M059J (cell line): ENCODE data around the gene SUSD5. TPM values are rescaled to one million over a fixed set of nuclear protein-coding genes. Genes with fewer than 3 reads are reported as not detected.
"Not testable (repeated sequence)": the region's sequence is repeated elsewhere in the genome, so short reads cannot be mapped to it uniquely, and the experiment has no call there.

Experiments
- DNase-seq: peaks from one replicate; pipeline ENCODE4 v3.0.0-alpha.2; 2012; ENCODE audit warnings: low read depth
- total RNA-seq: library from RNA; depleted of rRNA; stranded (reverse); fragments of >200 nt; shearing (Covaris generic); gene quantifications from 2 replicates; pipeline ENCODE4 v1.2.3, GENCODE V29; 2014

Gene SUSD5
- total RNA-seq, 1 experiment from 2014 or later = 0.44 TPM

DNA sequence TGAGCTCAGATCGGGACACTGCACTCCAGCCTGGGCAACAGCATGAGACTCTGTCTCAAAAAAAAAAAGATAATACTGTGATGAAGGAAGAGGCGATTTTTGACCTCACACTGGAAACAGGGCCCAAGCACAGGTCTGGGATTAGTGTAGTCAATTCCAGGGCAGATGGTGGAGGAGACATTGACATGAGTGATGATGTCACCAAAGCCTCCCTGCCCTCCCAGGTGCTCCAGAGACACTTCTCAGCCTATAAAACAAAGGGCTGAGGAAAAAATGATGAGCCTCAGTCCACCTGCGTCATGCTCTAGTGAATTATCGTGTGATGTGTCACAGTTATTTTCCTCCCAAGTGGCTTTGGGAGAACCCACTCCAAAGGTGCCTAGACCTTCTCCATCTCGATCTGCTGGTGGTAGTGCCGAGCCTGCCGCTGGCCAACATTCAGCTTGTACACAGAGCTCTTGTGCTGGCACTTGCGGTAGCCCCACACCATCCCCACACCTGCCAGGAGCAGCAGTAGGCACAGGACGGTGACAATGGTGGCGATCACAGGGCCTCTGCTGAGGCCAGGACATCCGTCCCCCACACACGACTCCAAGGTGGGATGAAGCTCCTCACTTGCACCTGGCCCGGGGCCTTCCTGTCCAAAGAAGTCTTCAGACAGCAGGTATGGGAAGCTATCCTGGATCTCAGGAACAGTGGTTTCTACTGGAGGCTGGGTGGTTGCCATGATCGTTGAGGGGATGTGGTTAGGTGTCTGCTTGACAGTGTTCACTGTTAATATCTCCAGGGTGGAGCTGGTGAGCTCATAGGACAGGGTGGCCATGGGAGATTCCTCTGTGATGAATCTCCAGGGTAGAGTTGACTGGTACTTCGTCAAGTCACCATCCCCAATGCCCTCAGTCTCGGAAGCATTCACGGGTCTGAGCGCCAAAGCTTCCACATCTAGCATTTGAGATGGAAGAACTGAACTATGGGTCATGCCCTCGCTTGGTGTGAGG, 65.9 kb downstream of the SUSD5 start:
- peak; percentile 49 for DNase-seq

DNA sequence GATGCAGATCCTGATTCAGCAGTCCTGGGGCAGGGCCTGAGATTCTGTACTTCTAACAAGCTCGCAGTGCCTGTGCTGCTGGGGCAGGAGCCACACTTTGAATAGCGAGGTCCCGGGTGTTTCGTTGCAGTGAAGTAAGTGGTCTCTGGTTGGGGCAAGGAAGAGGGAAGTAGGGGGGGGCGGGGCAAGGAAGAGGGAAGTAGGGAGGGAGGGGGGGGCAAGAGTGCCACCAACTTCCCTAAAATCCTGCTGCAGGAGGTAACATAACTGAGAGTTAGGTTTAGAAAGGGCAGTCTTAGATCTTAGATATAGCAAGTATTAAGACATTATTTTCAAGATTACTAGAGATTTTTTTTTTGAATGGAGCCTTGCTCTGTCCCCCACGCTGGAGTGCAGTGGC, 69.3 kb downstream of the SUSD5 start:
- no peak for DNase-seq

DNA sequence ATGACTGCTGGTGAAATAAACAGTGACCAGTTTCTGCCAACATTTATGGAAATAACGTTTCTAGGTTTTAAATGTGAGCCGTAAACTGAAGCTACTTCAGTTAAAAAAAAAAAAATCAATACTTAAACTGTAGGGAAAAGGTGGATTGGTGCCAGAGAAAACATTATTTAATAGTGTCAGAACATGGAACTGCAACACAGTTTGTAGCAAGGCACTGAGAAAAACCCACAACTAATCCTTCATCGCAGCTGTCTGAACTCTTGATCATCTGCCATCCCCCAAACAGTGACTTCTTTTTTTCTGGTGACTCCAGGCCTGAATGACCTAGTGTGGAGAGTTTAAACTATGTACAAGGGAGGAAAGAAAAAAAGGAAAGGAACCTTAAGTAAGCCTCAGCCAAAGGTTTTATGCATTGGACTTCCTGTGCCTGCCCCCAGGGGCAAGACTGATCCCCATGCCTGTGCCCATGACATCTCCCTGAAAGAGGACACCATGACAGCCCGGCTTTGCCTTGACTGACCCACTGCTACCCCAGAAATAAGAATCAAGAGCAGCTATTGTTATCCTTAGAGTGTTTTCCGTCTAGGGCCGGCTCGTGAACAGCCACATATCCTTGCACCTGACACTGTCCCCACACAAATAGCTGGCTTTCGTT, 71.7 kb downstream of the SUSD5 start:
- DNase-seq = peak; percentile 66

DNA sequence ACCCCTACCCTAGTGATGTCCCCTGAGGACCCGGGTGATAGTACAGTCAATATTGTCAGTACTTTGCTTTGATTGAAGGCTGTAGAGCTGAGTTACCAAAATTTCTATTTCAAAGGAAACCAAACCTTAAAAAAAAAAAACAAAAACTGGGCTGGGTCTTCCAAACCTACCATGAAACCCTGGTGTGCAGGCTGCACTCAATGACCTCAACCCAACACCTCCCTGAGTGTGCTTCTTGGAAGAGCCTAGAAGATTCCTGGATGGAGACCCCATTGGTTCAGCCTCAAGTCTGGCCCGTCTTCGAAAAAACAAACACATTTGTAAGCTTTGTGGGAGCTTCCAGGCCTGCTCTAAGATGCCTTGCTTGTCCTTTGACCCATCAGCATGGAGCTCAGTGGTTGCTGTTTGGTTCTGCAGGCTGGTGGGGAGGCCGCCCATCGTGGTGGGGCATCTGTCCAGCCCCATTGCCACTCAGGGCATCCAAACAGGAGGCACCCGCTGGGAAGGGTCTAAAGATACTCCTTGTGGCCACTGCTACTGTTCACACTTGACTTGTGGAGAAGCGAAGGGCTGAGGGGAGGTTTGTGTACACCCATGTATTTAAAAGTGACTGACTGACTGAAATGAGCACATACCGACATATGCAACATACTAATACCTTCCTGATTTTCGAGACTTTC, 72.6 kb downstream of the SUSD5 start:
- DNase-seq = no peak

DNA sequence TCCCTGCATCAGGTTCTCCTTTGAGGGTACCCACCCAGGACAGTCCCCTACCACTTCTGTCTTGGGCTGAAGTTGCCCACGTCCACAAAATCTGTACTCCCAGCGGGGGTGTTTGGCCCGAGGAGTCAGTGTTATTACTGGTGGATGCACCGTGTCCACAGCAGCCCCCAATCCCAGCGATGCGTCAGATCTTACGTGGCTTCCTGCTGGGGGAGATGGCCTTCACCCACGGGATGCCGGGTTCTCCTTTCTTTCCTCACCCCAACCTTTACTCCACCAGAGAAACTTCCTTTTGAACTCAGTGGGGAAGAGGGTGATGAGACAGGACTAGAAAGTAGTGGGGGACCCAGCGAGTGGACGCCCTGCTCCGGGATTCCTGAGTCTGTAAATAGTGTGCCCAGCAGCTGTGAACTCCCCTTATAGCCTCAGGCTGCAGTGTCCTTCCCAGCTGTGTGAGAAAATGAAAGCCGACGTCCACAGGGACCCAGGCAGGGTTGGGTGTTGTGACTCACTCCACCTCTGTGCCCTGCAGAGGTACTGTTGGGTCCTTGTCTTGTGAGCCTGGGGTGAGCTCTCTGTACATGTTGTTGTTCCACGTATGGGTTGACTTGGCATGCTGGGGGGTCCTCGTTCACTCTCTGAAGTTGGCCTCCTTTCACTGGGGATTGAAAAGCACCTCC, 73.2 kb downstream of the SUSD5 start:
- no peak for DNase-seq

DNA sequence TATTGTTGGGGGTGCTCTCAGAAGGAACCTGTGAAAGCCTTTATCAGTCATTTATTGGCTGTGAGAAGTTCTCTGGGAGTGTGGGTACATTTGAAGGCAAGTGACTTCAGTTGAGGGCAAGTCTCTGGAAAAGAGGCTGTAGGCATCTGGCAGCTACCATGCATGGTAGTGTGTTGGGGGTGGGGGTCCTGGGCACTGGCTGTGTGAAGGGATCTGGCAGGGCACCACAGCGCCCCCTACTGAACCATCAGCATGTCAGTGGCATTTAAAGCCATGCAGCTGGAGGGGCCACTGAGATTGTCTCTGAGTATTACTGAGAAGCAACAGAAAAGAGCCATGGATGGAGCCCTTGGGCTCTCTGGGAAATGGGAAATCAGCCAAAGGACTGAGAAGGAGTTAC, 74.2 kb downstream of the SUSD5 start:
- no peak for DNase-seq

DNA sequence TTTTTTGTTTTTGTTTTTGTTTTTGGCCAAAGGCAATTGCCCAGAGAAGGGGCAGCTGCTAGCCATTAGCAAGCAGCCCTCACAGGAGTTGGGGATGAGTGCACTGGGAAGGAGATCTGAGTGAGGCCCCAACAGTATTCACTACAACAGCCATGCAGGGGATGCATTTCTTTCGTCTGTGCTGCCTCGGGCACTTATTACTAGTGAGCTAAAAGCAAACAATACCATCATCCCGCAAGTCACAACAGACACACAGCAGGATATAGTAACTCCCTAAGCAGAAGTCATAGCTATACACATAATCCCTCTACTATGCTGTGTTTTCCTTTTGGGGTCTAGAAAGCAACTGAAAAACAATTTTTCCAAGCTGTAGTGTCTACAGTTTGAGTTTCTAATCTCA, 77.6 kb downstream of the SUSD5 start:
- DNase-seq = no peak

DNA sequence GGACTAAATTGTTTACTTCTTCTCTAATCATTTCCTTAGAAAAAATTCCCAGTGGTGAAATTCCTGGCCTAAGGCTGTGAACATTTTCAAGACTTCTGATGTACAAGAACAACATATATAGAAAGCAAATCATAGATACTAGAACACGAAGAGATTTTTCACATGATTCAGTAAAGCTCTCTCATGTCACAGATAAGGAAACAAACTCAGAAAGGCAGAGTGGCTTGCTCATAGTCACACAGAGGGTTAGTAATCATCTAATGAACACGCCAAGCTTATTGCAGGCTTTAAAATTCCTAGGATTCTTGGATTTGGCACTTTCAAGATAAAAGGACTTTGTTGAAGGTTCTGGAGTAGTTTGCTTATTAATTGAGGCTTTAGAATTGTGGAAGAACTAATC, 78.6 kb downstream of the SUSD5 start:
- no peak for DNase-seq

DNA sequence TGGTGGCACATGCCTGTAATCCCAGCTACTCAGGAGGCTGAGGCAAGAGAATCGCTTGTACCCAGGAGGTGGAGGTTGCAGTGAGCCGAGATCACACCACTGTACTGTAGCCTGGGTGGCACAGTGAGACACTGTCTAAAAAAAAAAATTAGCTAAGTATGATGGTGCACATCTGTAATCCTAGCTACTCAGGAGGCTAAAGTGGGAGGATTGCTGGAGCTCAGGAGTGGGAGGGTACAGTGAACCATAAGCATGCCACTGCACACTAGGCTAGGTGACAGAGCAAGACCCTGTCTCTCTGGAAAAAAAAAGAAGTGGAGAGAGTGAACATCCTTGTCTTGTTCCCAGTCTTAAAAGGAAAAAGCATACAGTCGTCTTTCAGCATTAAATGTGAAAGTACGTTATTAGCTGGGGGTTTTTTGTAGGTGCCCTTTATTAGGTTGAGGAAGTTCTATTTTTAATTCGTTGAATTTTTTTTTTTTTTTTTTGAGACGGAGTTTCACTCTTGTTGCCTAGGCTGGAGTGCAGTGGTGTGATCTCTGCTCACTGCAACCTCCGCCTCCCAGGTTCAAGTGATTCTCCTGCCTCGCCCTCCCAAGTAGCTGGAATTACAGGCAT, 79.5 kb downstream of the SUSD5 start:
- not testable (repeated sequence) for DNase-seq

DNA sequence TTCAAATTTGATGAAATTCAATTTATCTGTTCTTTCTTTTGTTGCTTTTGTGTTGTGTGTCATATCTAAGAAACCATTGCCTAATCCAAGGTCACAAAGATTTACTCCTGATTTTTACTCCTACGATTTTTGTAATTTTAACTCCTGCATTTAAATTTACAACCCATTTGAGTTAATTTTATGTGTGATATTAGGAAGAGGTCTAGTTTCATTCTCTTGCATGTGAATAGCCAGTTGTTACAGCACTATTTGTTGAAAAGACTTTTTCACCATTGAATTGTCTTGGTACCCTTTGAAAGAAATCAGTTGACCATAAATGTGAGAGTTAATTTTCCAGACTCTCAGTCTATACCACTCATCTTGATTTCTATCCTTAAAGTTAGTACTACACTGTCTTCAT, 80.9 kb downstream of the SUSD5 start:
- no peak for DNase-seq

DNA sequence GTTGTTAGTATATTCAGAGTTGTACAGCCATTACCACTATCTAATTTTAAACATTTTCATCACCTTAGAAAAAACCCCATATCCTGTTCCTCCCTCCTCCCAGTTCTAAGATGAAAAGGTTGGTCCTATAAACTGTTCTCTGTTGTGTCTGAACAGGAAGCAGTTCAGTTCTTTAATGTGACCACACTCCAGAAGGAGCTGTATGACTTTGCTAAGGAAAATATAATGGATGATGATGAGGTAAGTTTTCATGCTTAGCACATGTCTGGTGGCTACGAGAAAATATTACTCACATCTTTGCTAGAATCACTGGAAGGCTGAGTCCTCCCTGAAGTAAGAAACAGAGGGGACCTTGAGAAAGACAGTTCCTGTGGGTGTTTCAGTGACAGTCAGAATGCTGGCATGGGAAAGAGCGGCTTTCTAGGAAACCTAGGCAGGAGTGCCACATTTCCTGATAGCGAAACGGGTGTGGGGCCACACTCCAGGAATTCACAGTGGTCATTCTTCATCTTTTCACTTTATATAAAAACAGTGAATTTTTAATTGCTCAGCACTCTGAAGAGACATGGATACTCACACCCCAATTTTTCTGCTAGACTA, 84.5 kb downstream of the SUSD5 start:
- DNase-seq = no peak

DNA sequence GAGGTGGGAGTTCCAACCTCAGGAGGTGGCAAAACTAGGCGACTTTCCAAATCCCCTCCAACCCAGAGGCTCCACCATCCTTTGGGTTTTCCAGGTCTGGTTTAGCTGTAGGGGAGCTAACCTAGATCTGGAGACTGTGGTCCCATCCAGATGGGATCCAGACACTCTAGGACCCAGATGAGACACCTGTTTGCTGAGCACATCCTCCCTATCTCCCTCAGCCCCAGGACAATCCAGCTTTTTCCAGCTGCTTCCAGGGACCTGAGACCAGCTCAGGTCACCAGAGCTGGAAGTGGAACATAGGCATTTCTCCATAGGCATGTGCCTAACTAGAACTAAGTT, 86.6 kb downstream of the SUSD5 start:
- DNase-seq = no peak

DNA sequence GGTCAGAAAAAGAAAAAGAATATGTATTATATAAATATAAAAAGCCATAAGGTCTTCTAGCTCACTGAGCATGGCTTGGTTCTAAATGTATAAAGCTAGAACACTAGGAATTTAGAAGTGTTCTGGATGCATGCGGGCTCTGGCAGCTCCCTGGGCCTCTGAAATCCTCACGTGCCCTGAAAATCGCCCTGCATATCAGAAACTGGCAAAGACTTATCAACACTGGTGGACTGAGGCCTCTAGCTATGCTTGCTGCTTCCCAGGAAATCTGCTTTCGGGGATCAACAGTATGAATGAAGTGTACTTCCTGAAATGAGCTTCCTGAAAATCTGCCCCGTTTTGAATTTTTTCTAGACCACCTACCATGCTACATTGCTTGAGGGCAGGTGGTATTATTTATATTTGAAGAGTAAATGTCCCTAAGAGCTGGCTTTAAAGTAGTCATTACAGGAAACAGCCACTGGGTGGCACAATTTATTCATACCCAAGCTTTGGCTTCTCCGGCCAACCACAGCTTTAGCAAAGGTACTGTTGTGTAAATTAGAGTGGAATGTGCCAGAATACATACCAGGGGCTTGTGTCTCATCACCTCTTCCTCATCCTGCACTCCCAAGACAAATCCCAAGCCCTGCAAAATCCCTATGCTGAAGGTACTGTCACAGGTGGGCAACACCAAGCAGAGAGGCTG, 87.1 kb downstream of the SUSD5 start:
- peak; percentile 60 for DNase-seq

DNA sequence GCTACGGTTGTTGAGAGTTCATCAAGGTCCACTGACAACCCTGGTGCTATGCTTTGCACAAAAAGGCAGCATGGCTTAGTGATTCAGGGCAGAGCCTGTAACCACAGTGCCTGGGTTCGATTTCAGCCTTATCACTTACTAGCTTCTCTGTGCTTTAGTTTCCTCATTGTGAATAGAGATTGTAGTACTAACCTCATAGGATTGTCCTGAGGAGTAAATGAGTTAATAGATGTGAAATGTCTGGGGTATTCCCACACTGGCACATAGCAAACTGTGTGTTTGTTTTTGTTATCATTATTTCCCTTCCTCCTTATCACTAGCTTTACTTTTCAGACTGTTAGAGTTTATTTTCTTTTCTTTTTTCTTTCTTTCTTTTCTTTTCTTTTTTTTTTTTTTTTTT, 88.5 kb downstream of the SUSD5 start:
- DNase-seq = no peak

DNA sequence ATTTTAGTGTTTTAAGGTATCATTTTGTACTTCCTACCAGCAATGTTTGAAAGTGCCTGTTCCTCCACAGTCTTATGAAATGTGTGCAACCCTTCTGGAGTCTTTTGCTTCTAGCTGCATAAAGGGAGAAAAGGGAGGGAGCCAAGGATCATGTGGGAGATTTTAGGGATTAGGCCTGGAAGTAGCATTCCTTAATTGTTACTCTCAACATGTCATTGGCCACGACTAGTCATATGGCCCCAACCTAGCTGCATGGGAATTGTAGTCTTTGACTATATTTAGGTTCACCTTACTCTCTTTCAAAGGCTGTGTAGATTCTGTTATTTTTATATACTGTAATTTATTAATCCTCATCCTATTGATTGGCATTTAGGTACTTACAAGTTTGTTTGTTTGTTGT, 89.9 kb downstream of the SUSD5 start:
- no peak for DNase-seq

DNA sequence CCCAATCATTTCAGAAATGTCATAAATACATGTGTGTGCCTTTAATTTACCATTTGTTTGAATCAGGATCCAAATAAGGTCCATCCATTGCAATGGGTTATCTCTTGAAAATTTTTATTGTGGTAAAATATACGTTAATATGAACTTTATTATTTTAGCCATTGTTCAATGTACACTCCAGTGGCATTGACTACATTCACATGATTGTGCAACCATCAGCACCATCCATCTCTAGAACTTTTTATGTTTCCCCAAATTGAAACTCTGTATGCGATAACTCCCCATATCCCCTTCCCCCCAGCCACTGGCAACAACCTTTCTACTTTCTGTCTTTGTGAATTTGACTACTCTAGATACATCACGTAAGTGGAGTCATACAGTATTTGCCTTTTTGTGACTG, 92.8 kb downstream of the SUSD5 start:
- no peak for DNase-seq

DNA sequence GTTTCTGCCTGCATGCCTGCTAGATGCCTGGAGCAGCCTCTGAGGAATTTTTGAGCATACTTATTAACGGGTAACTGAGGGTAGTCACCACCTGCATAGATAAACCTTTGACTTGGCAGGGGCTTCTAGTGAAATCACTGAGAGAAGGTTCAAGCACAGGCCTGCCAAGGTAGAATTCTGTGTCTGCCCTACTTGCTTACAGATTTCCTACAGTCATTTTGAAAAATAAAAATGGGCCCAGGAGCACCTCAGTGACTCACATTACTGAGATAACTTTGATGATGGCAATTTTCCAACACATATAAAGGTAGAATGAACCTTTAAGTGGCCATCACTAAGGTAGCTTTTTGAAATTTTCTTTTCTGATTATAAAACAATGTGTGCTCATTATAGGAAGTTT, 94.0 kb downstream of the SUSD5 start:
- DNase-seq = no peak

DNA sequence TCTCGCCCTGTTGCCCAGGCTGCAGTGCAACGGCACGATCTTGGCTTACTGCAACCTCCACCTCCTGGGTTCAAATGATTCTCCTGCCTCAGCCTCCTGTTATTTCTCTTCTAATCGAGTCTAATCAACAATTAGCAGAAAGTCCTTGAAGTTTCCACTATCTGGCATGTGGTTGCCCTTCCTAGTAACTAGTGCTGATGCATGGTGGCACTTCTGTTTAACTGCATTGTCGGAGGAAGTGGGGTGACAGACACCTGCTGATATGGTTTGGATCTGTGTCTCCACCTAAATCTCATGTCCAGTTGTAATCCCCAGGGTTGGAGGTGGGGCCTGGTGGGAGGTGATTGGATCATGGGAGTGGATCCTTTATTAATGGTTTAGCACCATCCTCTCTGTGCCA, 95.6 kb downstream of the SUSD5 start:
- no peak for DNase-seq

DNA sequence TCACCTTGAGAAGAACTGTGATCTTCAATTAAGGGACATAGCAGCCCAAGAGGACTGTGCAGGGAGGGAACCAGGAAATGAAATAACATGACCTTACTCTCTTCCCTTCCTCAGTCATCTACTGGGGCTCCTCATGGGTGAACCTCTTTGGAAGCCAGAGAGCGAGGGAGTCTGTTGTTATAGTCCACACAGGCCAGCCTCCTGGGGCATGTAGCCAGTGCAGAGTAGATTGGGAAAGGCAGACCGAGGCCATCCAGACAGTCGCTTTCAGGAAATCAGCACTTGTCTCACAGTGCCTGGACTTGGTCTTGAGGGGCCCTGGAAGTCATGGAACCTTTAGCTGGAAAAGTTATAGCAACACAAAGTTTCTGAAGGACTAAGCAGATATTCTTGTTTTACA, 98.7 kb downstream of the SUSD5 start:
- no peak for DNase-seq

DNA sequence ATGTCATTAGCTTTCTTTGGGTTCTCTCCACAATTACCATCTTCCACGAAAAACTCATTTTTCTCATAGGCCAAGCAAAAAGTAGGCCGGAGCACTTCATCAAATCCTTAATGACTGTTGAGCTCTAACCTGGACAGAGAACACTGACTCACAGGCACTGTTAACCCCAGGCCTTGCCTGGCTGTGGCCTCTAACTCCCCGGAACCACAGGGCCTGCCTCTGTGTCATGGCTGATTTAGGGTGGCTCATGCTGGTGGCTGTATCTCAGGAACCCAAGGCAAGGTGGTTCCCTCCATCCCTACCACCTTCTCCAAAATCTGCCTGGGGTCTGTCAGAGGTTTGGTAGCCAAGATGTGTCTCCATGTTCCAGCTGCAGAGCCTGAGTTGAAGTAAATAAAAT, 101.1 kb downstream of the SUSD5 start:
- no peak for DNase-seq
